HG03432 (cell line): Measurements from ENCODE around the gene FAR2.
"Not testable (repeated sequence)": the region's sequence is repeated elsewhere in the genome, so short reads cannot be mapped to it uniquely, and the experiment has no call there.

ENCODE experiments used
- ATAC-seq: cut with Tn5 transposase; IDR thresholded peaks from one replicate; pipeline ENCODE4 v1.9.1; 2021; ENCODE audit warnings: mild to moderate bottlenecking, moderate library complexity; ENCODE audit not compliant: unreplicated experiment

FAR2 gene

DNA sequence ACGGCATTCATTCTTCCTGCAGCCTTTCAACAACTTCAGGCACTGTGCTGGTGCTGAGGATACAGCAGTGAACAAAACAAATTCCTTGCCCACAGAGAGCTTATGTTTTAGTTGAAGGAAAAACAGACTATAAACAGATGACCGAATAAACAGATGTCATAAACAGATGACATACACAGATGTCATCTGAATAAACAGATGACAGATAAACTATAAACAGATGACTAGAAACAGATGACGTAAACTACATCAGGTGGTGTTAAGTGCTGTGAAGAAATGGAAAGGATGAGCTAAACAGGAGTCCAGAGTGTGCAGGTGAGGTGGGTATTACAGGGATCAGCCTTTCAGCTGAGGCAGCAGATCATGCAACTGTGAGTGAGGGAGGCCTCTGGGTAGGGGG is 80.9 kb downstream of the FAR2 start:
- ATAC-seq: no peak

DNA sequence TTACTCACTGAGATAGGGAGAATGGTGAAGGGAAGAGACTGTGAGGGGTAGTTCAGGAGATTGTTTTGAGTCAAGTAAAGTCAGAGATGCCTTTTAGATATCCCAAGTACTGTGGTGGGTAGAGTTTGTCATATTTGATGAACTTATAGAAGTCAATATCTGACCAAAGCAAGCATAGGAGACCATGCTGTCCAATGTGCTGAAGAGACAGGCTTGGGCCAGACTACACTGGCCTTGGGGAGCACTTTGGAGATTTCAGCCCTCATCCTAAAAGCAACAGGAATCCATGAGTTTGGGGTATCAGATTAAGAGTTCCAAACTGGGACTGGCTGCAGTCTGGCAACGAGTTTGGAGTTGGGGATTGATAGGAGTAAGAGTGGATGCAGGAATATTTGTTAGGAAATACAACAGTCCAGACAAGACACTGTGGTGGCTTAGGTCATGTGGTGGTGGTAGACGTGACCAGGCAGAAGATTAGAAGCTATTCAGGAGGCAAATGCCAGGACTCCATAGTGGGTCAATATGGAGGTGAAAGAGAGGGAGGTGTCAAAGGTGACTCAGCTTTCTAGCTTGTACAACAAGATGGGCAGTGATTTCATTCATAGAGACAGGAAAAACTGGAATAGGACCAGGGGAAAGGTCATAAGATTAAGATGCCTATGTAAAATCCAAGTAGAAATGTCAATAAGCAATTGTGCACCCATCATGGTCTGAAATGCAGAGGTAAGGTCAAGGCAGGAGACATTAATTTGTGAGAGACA is 81.9 kb downstream of the FAR2 start:
- ATAC-seq: no peak

DNA sequence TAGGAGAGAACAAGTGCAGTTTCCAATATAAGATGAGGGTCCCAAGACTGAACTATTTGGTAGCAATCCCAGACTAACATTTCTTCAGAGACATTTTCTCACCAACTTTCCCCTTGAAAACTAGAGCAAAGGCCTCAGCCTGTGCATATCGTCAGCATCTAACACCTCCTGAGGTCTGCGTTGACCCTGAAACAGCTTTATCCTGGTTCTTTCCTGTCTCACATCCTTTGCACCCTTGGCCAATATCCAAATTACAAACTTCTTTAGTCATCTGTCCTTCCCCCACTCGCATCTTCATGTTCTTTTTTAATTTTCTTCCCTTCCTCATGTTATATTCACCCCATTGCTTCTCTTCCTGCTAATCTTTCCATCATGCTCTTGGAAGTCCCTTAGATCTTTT is 83.0 kb downstream of the FAR2 start:
- no peak for ATAC-seq

GRCh38 chr12:29234552-29234951 is 85.5 kb downstream of the FAR2 start:
- ATAC-seq: no peak

DNA sequence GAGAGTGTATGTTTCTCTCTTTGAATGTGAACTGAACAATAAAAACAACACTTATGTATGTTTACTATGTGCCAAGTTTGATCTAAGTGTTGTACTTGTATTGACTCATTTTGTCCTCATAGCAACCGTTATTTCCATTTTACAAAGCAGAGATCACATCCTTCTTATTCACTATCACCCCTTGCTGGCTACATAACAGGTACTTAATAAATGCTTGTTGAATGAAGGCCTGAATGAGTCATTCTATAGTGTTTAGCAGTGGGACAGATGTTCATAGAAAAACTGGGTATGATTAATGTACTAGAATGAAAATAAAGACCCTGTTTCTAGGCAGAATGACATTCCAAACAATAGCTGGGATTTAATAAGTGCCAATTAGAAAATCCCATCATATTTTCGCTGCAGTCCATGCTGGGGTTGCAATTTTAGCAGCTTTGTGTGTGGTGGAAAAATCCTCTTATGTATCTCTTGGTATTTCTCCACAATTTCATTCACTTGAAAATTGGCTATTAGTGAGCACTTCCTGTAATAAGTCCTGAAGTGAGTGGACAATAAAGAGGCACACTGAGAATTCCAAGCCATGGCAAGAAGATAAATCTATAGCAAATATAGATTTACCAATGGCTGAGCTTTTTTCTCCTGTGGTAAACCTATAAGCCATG is 86.0 kb downstream of the FAR2 start:
- ATAC-seq: no peak

GRCh38 chr12:29238822-29239291 is 89.8 kb downstream of the FAR2 start:
- no peak for ATAC-seq

DNA sequence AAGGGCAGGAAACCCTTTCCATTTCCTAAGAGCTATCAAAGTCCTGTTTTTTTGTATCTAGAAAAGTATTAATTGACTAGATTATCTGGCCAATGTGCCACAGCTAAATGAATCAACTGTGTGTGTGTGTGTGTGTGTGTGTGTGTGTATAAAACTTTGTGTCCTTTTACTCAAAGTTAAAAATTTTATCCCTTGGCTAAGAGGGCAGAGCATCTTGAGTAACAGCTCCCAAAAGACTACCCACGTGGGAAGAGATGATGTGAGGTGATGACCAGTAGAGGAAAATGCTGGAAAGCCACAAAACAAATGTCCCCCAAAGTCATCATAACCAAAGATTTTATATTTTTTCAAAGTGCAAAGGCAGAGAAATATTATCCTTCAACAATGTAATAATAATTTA is 90.3 kb downstream of the FAR2 start:
- ATAC-seq: no peak

DNA sequence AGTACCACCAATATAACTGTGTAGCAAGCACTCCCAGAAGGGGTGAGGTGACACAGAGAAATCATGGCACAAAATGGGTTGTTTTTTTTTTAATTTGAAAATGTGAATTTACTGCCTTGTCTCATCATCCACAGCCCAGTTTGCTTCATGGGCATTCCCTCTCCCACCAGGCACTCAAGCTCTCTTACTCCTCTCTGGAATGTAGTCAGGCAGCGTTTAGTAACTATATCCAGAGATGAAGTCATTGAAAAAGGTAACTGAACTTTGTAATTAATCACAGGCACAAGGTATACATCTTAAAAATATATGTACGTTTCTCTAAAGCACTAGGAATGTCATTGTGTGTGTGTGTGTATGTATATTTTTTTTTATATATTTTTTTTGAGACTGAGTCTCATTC is 91.4 kb downstream of the FAR2 start:
- ATAC-seq: no peak

DNA sequence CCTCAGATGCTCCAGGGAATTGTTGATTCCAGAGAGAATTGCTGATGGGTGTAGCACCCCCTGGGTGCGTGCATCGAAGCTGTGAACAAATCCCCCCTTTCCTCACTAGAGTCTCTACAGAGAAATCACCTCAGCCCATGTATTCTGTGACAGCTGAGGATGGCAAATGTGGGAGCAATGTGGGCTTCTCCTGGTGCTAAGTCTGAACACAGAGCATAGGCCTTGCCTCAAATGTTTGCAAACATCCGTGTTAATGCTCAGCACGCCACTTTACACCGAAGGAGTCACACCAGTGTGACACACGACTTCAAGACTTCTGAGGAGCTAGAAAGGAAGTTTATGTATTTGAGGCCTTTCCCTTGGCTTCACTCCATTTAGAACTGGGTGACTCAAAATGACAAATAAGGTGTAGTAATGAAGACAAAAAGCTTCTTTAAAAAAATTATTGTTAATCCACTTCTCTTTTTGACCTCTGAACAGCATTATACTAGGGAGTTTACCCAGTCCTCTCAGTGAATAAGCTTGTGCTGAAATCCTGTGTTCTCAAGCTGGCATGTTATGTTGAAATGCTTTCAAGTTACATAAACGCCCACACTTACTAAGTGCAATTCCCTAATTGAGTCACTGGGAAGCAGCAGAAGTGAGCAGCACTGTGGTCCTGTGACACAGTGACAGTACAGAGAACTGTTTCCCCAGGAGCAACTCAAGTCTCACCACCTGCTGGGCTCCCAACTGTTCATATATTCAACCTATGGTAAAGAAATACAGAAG is 92.9 kb downstream of the FAR2 start:
- ATAC-seq: peak; percentile 91

- no peak for ATAC-seq
These were observed 93.9 kb downstream of the FAR2 start for GRCh38 chr12:29242921-29243431.

DNA sequence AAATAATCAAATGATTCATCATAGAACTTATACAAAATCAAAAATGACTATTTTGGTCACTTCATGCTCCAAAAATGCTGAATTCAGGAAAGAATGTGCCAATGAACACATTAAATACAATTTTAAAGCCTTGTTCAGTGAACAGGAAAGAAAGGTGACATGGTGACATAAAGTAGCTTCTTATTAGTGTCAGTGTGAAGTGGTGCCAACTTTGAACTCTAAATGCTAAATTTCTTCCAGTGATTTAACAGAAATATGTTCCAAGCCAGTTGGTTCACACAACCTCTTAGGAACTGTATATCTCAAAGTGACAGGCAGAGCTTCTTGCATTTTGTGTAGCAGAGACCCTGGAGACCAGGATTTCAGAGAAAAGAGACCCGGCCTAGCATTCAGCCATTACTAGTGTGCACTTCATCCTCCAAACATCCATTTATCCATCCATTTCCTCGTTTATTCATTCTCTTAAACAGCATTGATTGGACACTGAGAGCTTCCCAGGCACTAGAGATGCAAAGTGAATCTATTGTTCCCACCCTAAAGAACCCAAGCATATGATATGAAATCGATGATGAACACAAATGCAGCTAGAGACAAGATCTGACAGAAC is 95.2 kb downstream of the FAR2 start:
- no peak for ATAC-seq

GRCh38 chr12:29245246-29245645 is 96.2 kb downstream of the FAR2 start:
- ATAC-seq: no peak

DNA sequence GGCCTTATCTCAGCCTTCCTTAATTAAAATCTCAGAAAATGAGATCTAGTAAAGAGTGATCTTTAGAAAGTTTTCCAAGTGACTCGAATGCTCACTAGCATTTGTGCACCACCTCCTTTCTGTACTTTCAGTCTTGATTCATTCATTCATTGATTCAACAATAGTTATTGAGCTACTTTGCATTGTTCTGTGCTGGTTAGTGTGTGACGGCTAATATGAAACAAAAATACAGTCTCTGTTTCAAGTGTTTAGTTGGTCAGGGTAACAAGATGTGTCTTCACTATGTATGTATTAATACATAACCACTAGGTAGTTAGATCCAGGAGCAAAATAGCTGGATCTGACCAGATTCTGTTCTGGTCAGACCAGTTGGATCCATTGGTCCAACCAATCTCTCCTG is 100.9 kb downstream of the FAR2 start:
- no peak for ATAC-seq

DNA sequence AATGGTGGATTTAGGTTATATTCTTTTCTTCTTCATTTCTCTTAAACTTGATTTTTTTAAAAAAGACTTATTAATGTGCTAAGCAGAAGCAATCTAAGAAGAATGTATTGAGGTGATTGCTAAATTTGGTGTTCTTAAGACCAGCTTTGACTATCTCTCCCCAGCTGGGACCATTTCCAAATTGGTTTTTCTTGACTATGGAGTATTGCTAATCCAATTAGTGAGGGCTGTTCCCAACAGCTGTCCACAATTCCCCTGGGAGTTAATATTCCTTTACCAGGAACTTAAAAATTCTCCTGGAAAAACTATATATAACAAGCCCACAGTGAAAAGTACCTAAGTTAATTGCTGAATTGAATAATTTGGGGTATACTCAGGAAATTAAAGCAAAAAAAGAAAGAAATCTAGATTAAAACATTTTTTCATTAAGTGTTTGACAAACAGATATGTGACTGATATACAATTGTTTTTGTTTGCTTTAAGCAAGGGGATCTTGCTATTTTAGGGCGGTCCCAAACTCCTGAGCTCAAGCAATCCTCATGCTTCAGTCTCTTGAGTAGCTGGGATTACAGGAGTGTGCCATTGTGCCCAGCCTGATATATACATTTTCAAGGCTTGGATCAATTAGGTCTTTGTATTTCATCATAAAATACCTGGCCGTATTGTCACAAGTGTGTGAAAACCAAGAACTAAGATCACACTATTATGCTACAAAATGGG is 105.0 kb downstream of the FAR2 start:
- no peak for ATAC-seq

GRCh38 chr12:29255042-29255441 is 106.0 kb downstream of the FAR2 start:
- no peak for ATAC-seq

GRCh38 chr12:29256598-29256997 is 107.5 kb downstream of the FAR2 start:
- no peak for ATAC-seq

- ATAC-seq: not testable (repeated sequence)
These were observed 108.6 kb downstream of the FAR2 start for GRCh38 chr12:29257687-29258086.

DNA sequence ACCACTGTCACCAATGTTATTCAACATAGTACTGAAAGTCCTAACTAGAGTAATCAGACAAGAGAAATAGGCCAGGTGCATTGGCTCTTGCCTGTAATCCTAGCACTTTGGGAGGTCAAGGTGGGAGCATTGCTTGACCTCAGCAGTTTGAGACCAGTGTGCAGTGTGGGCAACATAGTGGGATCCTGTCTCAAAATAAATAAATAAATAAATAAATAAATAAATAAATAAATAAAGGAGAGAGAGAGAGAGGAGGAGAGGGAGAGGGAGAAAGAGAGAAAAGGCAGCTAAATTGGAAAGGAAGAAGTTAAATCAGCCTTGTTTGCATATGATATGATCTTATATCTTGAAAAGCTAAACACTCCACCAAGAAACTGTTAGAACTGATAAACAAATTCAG is 115.3 kb downstream of the FAR2 start:
- no peak for ATAC-seq

DNA sequence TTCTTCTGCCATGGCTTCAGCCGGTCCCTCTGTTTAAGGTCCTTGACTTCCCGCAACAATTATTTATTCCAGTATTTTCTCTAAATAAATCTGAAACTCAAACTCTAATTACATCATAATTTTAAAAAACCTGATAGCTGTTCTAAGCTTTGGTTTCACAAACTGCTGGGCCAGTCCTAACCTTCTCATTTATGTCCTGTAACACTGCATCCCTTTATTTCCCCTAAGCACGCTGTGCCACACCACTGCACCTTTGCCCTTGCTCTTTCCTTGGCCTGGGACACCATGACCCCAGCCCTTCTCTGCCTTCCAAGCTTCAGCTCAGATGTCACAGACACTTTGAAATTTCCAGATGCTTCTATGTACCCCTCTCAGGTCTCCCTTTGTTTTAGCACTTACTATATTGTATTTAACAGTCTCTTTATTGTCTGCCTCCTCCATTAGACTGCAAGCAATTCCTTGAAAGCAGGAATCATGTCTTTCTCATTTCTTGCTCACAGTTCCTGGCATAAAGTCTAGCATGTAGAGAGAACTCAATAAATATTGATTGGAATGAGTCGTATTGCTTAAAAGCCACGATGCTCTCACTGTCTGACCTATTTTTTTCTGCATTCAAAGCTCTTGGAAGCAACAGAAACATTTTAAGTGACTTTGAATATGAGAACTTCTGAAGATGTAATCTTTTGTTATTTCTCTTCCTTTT is 120.8 kb downstream of the FAR2 start:
- no peak for ATAC-seq

GRCh38 chr12:29270446-29270845 is 121.4 kb downstream of the FAR2 start:
- no peak for ATAC-seq
